ENCODE data around the gene CREB3L1.

DNA sequence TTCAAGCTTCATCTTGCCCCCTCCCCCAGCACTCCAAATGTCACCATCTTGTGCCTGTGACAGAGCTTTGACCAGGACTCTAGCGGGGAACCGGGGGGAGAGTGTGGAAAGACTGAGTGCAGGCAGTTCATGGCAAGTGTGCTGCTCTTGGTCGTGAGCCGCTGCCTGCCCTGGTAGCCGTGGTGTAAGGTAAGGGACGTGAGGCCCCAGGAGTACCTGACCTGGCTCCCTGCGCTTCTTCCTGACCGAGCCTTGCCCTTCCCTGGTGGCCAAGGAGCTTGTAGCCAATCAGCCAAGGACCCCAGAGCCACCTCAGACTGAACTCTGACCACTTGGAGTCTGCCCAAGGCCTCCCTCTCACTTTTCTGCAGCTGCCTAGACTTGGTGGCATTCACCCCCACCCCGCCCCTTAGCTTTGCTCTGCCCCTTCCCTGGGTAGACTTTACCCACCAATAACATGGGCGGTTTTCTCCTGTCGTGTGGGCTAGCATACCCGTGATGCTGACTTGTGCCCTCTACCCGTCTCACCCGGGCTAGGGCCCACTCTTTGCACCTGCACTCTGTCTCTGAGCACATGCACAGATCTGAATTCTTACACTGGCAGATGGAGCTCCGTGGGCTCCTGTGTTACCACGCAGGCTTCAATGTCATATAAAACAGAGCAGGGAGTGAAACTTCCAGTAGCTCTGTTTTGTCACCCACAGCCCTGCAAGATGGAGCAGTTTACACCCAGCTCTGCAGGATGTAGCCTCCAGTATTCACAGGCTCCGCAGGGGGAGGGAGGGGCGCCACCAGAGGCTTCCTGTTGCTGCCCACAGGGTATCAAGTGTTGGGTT is 71.3 kb downstream of the CREB3L1 start:
- no peak for TF ChIP-seq ZFP30 (CRISPR knock-in tag; IDR thresholded peaks at IDR 0.05)
- no peak for TF ChIP-seq TCF4 (CRISPR knock-in tag; IDR thresholded peaks at IDR 0.05; ENCODE audit: borderline replicate concordance)
- no peak for TF ChIP-seq TOX (CRISPR knock-in tag; IDR thresholded peaks at IDR 0.05; ENCODE audit: borderline replicate concordance)
- no peak for TF ChIP-seq BACH2 (CRISPR knock-in tag; IDR thresholded peaks at IDR 0.05; ENCODE audit: borderline replicate concordance)
- no peak for TF ChIP-seq CREB5 (CRISPR knock-in tag; IDR thresholded peaks at IDR 0.05; ENCODE audit: low read depth)

All from SK-N-SH treated with all-trans-retinoic acid at 6 μM for 48 hours (cell line).